Right ventricle myocardium superior (tissue), 1 donor: Measurements from ENCODE around the gene ZNF428. TPM values are rescaled to one million over a fixed set of nuclear protein-coding genes. Genes with fewer than 3 reads are reported as not detected.

ENCODE experiments used
- ATAC-seq: fragments of 200-7000 bp; cut with Tn5 transposase; one replicate; pipeline ENCODE4 v1.9.1; 2020; ENCODE audit warnings: mild to moderate bottlenecking; ENCODE audit not compliant: poor library complexity
- DNase-seq: peaks from one replicate; pipeline ENCODE4 v3.0.0-alpha.2; 2020
- intact Hi-C: fragments of 100-400 bp; cut with DNase I; formaldehyde crosslinking; loops from one replicate; pipeline ENCODE4 v1.11.2; 2022
- total RNA-seq: library from RNA; stranded (reverse); fragmentation: NEBNext Ultra II Directional; extraction: Animal tissue kit (Norgen Biotek cat#: 25700); gene quantifications from one replicate; pipeline ENCODE4 v1.2.1, GENCODE V29; 2021
- donor health status: DM: no; HTN: yes; CAD: no; lungs with severe emphysema.

ZNF428 gene
- total RNA-seq, 1 donor from 2014 or later = 32.5 TPM

DNA sequence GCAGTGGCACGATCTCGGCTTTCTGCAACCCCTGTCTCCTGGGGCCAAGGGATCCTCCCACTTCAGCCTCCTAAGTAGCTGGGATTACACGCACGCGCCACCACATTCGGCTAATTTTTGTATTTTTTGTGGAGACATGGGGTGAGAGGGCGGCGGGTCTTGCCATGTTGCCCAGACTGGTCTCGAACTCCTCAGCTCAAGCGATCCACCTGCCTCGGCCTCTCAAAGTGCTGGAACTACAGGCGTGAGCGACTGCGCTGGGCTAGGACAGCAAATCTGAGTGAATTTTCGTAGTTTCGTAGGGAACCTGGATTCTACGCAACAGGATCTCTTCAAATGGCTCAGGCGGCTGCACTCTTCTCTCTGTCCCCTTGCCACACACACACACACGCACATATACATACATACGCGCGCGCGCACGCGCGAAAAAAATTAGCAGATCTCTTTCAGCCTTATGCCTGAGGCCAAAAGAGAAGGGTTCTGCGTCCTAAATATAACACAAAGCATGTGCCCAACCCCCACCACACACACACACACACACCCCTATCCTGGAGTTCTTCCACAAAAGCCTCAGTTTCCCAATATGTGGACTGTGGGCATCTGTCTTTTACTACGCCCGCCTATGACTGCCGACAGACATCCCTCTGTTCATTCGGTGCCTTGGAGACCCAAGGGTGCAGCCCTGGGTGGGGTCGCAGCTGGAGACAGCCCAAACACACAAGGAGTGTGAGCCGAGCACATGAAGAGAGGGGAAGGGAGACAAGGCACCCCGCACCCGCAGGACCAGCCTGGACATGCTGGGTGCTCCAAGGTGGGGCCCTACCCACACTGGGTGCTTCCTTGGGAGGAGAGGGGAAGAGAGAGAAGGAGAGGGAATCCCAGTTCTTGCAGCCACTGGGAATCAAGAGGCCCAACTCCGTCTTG is 43.2 kb downstream of the ZNF428 start:
- DNase-seq (peak; percentile 48), ATAC-seq (peak; percentile 1)
- intact Hi-C loops = no loop called here

DNA sequence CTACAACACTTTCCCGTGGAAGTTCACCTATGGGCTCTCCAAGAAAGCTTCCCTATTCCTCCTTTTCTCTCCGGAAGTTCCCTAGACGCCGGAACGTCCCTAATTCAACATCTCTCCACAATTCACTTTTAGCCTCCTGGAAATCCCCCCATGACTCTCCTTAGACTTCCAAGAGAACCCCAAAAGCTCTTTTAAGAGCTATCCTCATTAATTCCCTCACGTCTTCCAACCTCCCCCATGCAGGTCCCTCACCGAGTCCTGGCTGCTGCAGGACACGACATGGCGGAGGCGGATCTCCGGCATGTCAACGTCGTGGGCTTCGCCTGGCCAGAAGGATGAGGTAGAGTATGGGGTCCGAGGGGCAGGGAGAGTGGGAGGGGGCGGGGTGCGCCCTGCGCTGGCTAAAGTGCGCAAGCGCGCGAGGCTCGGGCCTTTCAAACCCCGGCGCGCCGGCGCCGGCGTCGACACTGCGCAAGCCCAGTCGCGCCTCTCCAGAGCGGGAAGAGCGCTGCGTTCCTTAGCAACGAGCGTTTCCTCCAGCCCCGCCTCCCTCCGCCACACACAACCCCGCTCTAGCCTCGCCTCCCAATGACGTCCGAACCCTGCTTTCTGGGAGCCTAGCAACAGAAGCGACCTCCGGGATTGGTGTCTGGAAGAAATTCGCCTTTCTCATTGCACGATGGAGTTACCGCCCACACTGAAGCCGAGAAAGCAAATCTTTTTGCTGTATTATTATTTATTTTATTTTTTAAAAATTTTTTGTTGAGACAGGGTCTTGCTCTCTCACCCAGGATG is 44.1 kb downstream of the ZNF428 start, which contains the start of the genes PINLYP and XRCC1:
PINLYP (plus strand) TSS at position 646 of the 795 bp plus-strand sequence. CDS start 1,391 bp downstream, outside the sequence.
XRCC1 (minus strand) TSS at position 372 of the 795 bp plus-strand sequence; CDS start at position 303, 69 bp downstream.
- ATAC-seq (peak; percentile 100), DNase-seq (peak; percentile 98)
- intact Hi-C loops = no loop called here

DNA sequence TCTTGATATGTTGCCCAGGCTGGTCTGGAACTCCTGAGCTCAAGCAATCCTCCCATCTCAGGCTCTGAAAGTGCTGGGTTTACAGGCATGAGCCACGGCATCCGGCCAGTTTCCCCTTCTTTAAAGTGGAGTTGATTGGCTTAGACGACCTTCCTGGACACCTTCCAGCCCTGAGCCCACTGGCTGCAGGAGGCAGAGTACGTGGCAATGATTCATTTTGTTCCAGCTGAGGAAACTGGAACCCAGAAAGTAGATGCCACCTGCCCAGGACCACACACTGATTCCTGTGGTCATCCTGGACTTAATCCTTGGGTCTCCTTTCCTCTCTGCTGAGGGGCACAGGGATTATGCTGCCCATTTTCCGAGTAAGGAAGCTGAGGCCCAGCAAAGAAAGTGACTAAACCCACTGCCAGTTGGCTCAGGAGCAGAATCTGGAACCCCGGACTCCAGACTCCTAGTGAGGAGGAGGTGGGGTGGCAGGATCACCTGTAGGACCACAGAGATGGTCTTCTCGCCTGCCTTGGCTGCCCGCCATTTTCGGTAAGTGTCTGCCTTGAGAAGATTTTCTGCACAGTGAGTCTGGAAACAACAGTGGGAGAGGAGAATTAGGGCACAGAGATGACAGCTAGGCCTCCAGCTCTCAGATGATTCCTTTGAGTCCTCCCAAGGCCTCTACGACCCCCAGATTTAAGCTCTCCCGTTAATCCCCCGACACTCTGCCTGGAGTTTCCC is 44.8 kb downstream of the ZNF428 start:
- intact Hi-C loops = no loop called here
- ATAC-seq (no peak), DNase-seq (no peak)

DNA sequence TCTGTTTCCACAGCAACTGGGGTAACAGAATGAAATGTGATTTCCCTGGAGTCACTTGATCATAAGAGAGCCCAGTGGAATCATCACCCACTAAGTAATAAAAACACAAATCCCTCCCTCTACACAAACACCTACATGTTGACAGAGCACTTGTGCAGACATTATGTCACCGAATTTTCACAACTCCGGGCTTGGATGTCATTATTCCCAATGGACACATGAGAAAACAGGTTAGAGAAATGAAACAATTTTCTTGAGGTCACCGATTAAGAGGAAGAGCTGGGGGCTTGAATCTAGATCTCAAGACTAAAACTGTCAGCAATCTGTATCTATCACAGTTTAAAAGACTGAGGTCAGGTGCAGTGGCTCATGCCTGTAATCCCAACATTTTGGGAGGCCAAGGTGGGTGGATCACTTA is 47.2 kb downstream of the ZNF428 start:
- intact Hi-C loops = no loop called here
- DNase-seq = no peak
- ATAC-seq = no peak

DNA sequence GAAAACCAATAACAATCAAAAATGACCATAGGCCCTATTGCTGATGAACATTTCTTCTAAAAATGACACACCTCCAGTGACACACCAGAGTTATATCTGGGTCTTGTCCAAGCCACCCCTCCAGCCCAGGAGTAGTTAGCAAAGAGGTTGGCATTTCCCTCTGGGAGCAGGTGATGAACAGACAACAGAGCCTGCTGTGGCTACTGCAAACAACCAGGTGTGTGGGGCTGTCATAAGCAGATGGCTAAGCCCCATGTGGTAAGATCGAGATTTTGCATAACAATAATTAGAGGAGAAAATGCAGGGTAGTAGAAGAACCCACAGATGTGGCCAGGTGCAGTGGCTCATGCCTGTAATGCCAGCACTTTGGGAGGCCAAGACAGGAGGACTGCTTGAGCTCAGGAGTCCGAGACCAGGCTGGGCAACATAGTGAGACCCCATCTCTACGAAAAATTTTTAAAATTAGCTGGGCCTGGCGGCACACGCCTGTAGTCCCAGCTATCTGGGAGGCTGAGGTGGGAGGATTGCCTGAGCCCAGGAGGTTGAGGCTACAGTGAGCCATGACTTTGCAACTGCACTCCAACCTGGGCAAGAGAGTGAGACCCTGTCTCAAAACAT is 49.1 kb downstream of the ZNF428 start:
- intact Hi-C loops = no loop called here

DNA sequence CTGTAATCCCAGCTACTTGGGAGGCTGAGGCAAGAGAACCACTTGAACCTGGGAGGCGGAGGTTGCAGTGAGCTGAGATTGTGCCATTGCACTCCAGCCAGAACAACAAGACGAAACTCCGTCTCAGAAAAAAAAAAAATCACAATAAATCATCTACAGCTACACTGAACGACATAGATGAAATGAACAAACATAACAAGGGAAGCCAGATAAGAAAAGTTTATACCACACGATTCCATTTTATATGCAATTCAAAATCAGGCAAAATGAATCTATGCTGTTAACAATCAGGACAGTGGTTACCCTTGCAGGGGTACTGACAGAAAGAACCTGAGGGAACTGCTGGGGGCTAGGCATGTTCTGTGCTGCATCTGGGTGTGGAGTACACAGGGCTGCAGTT is 49.8 kb downstream of the ZNF428 start:
- DNase-seq (no peak), ATAC-seq (no peak)
- intact Hi-C loops = no loop called here

More for the DNA sequence above, 49.1 kb downstream of the ZNF428 start:
- DNase-seq (no peak), ATAC-seq (no peak)

DNA sequence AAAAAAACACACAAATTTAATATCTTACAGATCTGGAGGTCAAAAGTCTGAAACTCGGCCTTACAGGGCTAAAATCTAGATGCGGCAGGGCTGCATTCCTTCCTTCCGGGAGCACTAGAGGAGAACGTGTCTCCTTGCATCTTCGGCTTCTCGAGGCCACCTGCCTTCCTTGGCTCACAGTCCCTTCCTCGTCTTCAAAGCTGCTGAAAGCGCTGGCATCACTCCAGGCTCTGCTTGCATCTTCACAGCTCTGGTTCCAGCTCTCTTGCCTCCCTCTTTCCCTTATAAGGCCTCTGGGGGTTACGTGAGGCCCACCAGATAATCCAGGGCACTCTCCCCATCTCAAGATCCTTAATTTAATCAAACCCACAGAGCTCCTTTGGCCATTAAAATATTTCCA is 54.6 kb downstream of the ZNF428 start:
- DNase-seq (no peak), ATAC-seq (no peak)
- intact Hi-C loops = no loop called here

DNA sequence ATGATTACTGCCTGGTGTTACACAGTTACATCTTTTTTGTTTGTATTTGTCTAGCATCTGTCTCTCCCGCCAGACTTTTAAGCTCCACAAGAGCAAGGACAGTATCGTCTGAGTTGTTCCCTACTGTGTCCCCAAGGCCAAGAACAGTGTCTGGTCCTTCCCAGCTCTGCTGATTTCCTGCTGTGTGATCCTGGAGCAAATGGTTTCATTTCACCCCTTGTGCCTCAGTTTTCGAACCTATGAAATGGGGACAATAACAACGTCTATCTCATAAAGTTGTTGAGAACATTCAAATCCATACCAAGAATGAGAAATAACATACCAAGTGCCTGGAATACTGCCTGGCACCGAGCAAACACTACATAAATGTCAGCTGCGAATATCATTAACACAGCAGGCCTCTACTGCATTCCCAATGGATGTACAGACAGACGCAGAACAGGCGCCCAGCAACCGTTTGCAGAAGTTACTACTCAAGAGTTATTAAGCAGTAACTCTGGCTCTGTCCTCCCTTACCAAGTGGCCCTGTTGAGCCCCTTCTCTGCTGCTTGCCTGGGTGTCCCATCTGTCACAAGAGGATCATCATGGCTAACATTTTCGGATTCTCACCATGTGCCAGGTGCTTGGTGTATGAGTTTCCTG is 55.5 kb downstream of the ZNF428 start:
- ATAC-seq (no peak), DNase-seq (peak; percentile 0)
- intact Hi-C loops = no loop called here

DNA sequence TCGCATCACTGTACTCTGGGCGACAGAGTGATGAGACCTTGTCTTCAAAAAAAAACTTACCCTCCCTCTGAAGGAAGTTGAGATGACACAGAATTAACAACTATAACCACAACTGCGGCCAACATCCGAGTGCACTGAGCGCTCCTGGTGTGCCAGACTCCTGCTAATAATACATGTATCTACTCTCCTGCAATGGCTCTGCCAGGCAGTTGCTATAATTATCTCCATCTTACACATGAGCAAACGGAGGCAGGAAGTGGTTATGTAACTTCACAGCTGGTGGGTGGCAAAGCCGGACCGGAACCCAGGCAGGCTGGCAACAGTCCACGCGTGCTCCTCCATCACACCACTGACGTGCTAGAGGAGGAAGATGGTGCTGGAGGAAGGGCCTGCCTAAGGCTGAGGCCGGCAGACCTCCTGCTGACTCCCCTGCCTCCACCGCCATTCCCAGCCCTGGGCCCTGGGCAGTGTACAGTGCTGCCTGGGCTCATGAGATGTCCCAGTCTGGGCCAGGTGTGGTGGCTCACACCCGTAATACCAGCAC is 56.7 kb downstream of the ZNF428 start:
- ATAC-seq = peak; percentile 96
- peak; percentile 92 for DNase-seq
- intact Hi-C loops = no loop called here

DNA sequence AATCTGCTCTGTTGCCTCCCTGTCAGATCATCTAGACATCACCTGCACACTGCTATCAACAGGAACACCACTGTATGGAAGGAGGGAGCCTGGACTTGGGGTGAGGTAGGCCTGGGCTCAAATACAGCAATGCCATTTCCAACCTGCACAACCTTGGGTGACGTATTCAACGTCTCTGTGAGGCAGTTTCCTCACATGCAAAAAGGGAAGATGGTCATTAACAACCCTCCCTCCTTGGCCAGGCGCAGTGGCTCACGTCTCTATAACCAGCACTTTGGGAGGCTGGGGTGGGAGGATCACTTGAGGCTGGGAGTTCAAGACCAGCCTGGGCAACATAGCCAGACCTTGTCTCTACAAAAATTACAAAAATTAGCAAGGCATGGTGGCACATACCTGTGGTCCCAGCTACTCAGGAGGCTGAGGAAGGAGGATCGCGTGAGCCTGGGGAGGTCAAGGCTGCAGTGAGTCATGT is 57.2 kb downstream of the ZNF428 start:
- intact Hi-C loops = no loop called here
- ATAC-seq = no peak

DNA sequence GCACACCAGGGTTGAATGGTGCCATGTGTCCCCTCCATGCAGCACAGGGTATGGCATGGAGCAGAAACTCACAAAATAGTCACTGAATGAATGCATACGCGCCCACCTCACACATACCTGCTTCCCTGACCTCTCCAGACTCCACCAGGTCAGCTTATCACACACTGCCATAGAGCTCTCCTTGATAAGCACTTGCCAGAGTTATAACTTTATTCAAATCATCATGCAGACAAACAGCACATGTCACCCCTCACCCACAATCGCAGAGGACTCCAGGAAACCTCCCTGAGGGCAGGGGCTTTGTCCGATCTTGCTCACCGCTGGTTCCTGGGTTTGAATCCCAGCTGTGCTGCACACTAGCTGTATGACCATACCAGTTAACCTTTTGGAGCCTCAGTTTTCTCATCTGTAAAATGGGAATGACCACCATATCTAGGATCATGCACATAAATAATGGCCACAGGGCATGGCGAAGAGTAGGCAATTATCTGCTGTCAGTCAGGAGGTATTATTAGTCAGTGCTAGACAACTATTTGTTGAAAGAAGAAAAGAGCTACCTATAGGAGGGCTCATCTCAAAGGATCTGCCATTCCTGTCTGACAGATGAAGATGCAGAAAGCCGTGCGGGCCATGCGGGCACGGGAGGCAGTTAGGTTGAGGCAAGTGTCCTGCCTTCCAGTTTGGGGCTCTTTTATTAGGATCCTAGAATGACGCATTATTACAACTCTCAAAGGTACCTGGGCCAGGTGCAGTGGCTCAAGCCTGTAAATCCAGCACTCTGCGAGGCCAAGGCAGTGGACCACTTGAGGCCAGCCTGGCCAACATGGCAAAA is 58.1 kb downstream of the ZNF428 start:
- intact Hi-C loops = no loop called here
- peak; percentile 10 for DNase-seq
- ATAC-seq = no peak

More for the DNA sequence above, 57.2 kb downstream of the ZNF428 start:
- peak; percentile 31 for DNase-seq

DNA sequence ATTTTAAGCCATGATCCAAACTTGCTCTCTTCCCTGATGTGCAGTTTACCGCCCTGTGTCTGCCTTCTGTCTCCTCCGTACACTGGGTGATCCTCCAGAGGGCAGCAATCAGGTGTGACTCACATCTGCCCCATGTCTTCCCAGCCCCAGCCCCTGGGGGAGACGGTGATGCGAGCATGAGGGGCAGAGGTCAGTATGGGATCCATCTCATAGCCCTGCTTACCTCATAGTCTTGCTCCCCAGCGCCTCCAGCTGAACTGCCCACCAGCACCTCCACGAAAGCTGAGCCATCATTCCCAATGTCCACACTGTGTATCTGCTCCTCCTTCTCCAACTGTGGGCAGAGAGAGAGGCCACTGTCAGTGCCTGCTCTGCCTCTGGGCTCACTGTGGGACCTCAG is 58.7 kb downstream of the ZNF428 start:
- no peak for DNase-seq
- no peak for ATAC-seq
- intact Hi-C loops = no loop called here

Other genes with a start within 250 kb of the ZNF428 start
- not detected for gene TEX101, start 204.7 kb downstream of the ZNF428 start, total RNA-seq
- 0.16 TPM for gene LYPD3, start 154.0 kb downstream of the ZNF428 start, total RNA-seq
- gene PHLDB3, start 114.9 kb downstream of the ZNF428 start, total RNA-seq = 6.2 TPM
- gene ETHE1, start 92.4 kb downstream of the ZNF428 start, total RNA-seq = 14.7 TPM
- 1.5 TPM for gene ZNF575, start 86.4 kb downstream of the ZNF428 start, total RNA-seq
- gene XRCC1, start 44.1 kb downstream of the ZNF428 start, total RNA-seq = 12.4 TPM
- gene PINLYP, start 43.8 kb downstream of the ZNF428 start, total RNA-seq = 0.46 TPM
- gene IRGQ, start 23.5 kb downstream of the ZNF428 start, total RNA-seq = 16.7 TPM
- gene ZNF576, start 23.0 kb downstream of the ZNF428 start, total RNA-seq = 12.3 TPM
- 0.13 TPM for gene SRRM5, start 7.5 kb downstream of the ZNF428 start, total RNA-seq
- 8.0 TPM for gene CADM4, start 20.2 kb upstream of the ZNF428 start, total RNA-seq
- gene PLAUR, start 50.5 kb upstream of the ZNF428 start, total RNA-seq = 3.4 TPM
- gene IRGC, start 96.4 kb upstream of the ZNF428 start, total RNA-seq = not detected
- gene SMG9, start 135.3 kb upstream of the ZNF428 start, total RNA-seq = 15.7 TPM
- gene KCNN4, start 161.3 kb upstream of the ZNF428 start, total RNA-seq = 0.19 TPM
- 0.89 TPM for gene LYPD5, start 182.8 kb upstream of the ZNF428 start, total RNA-seq
- gene ZNF283, start 207.7 kb upstream of the ZNF428 start, total RNA-seq = 9.0 TPM